Pons (tissue), 1 donor: ENCODE data around the gene PTPRN2.
"Not testable (repeated sequence)": the region's sequence is repeated elsewhere in the genome, so short reads cannot be mapped to it uniquely, and the experiment has no call there.

Source experiments
- DNase-seq: peaks from one replicate; pipeline ENCODE4 v3.0.0-alpha.2; 2016; ENCODE audit warnings: low spot score

The PTPRN2 gene

GRCh38 chr7:157669768-157670351 lies 917.8 kb downstream of the PTPRN2 start:
- DNase-seq = no peak

- DNase-seq = no peak
Observed at GRCh38 chr7:157668884-157669767, 918.5 kb downstream of the PTPRN2 start.

GRCh38 chr7:157668221-157668883 lies 919.3 kb downstream of the PTPRN2 start:
- no peak for DNase-seq

- DNase-seq = no peak
Observed at GRCh38 chr7:157667731-157668130, 919.9 kb downstream of the PTPRN2 start.

- DNase-seq = no peak
Observed at GRCh38 chr7:157667261-157667660, 920.4 kb downstream of the PTPRN2 start.

GRCh38 chr7:157666530-157667040 lies 921.0 kb downstream of the PTPRN2 start:
- DNase-seq = no peak

GRCh38 chr7:157665634-157665988 lies 922.0 kb downstream of the PTPRN2 start:
- not testable (repeated sequence) for DNase-seq

GRCh38 chr7:157664871-157665633 lies 922.6 kb downstream of the PTPRN2 start:
- DNase-seq = no peak

- no peak for DNase-seq
Observed at GRCh38 chr7:157664034-157664433, 923.6 kb downstream of the PTPRN2 start.

- no peak for DNase-seq
Observed at GRCh38 chr7:157662981-157663716, 924.5 kb downstream of the PTPRN2 start.

GRCh38 chr7:157662110-157662791 lies 925.4 kb downstream of the PTPRN2 start:
- no peak for DNase-seq

GRCh38 chr7:157661611-157661975 lies 926.0 kb downstream of the PTPRN2 start:
- no peak for DNase-seq

- DNase-seq = no peak
Observed at GRCh38 chr7:157660971-157661610, 926.5 kb downstream of the PTPRN2 start.

GRCh38 chr7:157658851-157659412 lies 928.7 kb downstream of the PTPRN2 start:
- no peak for DNase-seq

GRCh38 chr7:157657741-157658740 lies 929.6 kb downstream of the PTPRN2 start:
- DNase-seq = no peak

GRCh38 chr7:157656195-157656769 lies 931.3 kb downstream of the PTPRN2 start:
- no peak for DNase-seq

GRCh38 chr7:157654350-157654749 lies 933.3 kb downstream of the PTPRN2 start:
- no peak for DNase-seq

- DNase-seq = no peak
Observed at GRCh38 chr7:157653827-157654207, 933.8 kb downstream of the PTPRN2 start.
